ENCODE data around the gene TTC1. TPM values are rescaled to one million over a fixed set of nuclear protein-coding genes. Genes with fewer than 3 reads are reported as not detected.

TTC1 gene
- total RNA-seq, 6 donors from 2014 or later: 28.5 to 46.7 (median 38.8) TPM

DNA sequence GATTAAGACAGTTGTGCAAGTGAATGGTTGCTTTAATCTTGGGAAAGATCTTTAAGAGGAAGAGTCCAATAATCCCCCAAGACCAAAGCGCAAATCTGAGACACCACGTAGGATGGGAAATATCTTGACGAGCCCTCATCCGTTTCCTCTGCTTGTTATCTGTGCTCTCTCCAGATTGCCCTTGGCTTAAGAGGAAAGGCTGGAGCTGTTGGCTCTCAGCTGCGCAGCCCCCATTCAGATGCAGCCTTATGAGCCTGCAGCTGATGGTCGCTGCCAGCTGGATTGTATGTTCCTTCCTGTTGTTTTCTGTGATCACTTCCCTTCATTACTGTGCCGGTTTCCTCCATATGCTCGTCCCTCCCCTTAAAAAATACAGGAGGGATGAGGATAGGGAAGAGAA lies 62.6 kb downstream of the TTC1 start:
- Histone ChIP-seq H3K4me1 (peaks cover 0 to 12% (median 10%) of the 10 kb centered on the region in 4 donors), H3K27ac (no peak overlapping the region), H3K36me3 (peaks cover 0 to 16% (median 3%) of the 10 kb centered on the region in 4 donors), H3K9me3 (no peaks in the 10 kb centered on the region), H3K4me3 (no peak overlapping the region), H3K27me3 (no peaks in the 10 kb centered on the region)
- ATAC-seq (ENCODE audit: low FRiP score in 2 of 2) (peak in 1 of 2 donors; percentile 31), DNase-seq (no peak)
- WGBS, 2 donors: 26 to 38% methylated on average over 8 of the region's 8 CpGs
- TF ChIP-seq POLR2A (IDR thresholded peaks at IDR 0.05) (no peak), CTCF (IDR thresholded peaks at IDR 0.05) (no peak), EP300 (IDR thresholded peaks at IDR 0.05) (no peak)

DNA sequence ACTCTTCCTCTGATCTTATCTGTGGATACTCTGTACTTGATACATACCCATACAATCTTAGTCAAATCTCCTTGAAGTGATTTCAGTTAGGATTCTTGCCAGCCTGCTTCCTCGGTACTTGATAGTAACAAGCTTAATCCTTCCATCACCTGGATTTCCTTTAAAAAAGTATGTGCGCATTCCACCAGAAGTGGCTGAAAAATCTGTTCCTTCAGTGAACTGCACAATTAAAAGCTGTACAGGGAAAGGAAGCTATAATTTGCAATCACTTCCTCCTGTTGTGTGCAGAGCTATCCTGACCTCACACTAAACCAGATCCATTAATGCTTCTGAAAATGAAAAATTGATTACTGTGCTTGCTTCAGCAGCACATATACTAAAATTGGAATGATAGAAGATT lies 63.0 kb downstream of the TTC1 start:
- WGBS, 2 donors: 40 to 48% methylated on average over 2 of the region's 2 CpGs
- ATAC-seq (ENCODE audit: low FRiP score in 2 of 2): no peak
- no peaks in the 10 kb centered on the region for H3K27me3 ChIP-seq
- no peak overlapping the region for H3K27ac ChIP-seq
- peaks cover 0 to 12% (median 10%) of the 10 kb centered on the region in 4 donors for H3K4me1 ChIP-seq
- TF ChIP-seq CTCF (IDR thresholded peaks at IDR 0.05): no peak
- no peak for TF ChIP-seq EP300 (IDR thresholded peaks at IDR 0.05)
- TF ChIP-seq POLR2AphosphoS5 (IDR thresholded peaks at IDR 0.05): no peak
- no peak for TF ChIP-seq POLR2A (IDR thresholded peaks at IDR 0.05)
- H3K9me3 ChIP-seq: no peaks in the 10 kb centered on the region
- H3K4me3 ChIP-seq: no peak overlapping the region
- no peak for DNase-seq
- H3K36me3 ChIP-seq: peaks cover 0 to 13% (median 1%) of the 10 kb centered on the region in 4 donors

GRCh38 chr5:160075073-160075472 lies 66.1 kb downstream of the TTC1 start:
- ATAC-seq (ENCODE audit: low FRiP score in 2 of 2) (no peak), DNase-seq (no peak)
- TF ChIP-seq EP300 (IDR thresholded peaks at IDR 0.05) (no peak), POLR2AphosphoS5 (IDR thresholded peaks at IDR 0.05) (no peak), CTCF (IDR thresholded peaks at IDR 0.05) (no peak), POLR2A (IDR thresholded peaks at IDR 0.05) (no peak)
- H3K9me3 ChIP-seq: no peaks in the 10 kb centered on the region
- peaks cover 0 to 16% (median 0%) of the 10 kb centered on the region in 4 donors for H3K36me3 ChIP-seq
- H3K27ac ChIP-seq: no peak overlapping the region
- H3K27me3 ChIP-seq: no peaks in the 10 kb centered on the region
- peaks cover 0 to 12% (median 10%) of the 10 kb centered on the region in 4 donors for H3K4me1 ChIP-seq
- H3K4me3 ChIP-seq: no peak overlapping the region

- no peak overlapping the region for H3K4me3 ChIP-seq
- H3K9me3 ChIP-seq: no peaks in the 10 kb centered on the region
- no peak for TF ChIP-seq CTCF (IDR thresholded peaks at IDR 0.05)
- no peak for TF ChIP-seq EP300 (IDR thresholded peaks at IDR 0.05)
- no peak for TF ChIP-seq POLR2AphosphoS5 (IDR thresholded peaks at IDR 0.05)
- DNase-seq (no peak), ATAC-seq (ENCODE audit: low FRiP score in 2 of 2) (no peak)
- H3K36me3 ChIP-seq: peaks cover 0 to 16% (median 0%) of the 10 kb centered on the region in 4 donors
- 83% methylated on average over 2 of the region's 2 CpGs for WGBS, 2 donors
- H3K27me3 ChIP-seq: no peaks in the 10 kb centered on the region
- peaks cover 0 to 2% (median 1%) of the 10 kb centered on the region in 4 donors for H3K4me1 ChIP-seq
- H3K27ac ChIP-seq: no peak overlapping the region
Observed at GRCh38 chr5:160076997-160077396, 68.1 kb downstream of the TTC1 start.

GRCh38 chr5:160079753-160080152 lies 70.8 kb downstream of the TTC1 start:
- peaks cover 0 to 14% (median 0%) of the 10 kb centered on the region in 4 donors for H3K36me3 ChIP-seq
- no peaks in the 10 kb centered on the region for H3K9me3 ChIP-seq
- no peak overlapping the region for H3K4me3 ChIP-seq
- DNase-seq (no peak), ATAC-seq (ENCODE audit: low FRiP score in 2 of 2) (no peak)
- no peak overlapping the region for H3K27ac ChIP-seq
- H3K27me3 ChIP-seq: no peaks in the 10 kb centered on the region
- WGBS, 2 donors: 88 to 98% methylated on average over 2 of the region's 2 CpGs
- peaks cover 0 to 10% (median 2%) of the 10 kb centered on the region in 4 donors for H3K4me1 ChIP-seq
- no peak for TF ChIP-seq POLR2AphosphoS5 (IDR thresholded peaks at IDR 0.05)
- no peak for TF ChIP-seq EP300 (IDR thresholded peaks at IDR 0.05)
- TF ChIP-seq POLR2A (IDR thresholded peaks at IDR 0.05): no peak
- TF ChIP-seq CTCF (IDR thresholded peaks at IDR 0.05): no peak
